ENCODE results near the gene NOXA1.

The NOXA1 gene

GRCh38 chr9:137427454-137428310, 4.5 kb downstream of the NOXA1 start:
- DNase-seq = no peak

- DNase-seq = no peak
Measured at GRCh38 chr9:137428311-137428630, 5.1 kb downstream of the NOXA1 start.

DNA sequence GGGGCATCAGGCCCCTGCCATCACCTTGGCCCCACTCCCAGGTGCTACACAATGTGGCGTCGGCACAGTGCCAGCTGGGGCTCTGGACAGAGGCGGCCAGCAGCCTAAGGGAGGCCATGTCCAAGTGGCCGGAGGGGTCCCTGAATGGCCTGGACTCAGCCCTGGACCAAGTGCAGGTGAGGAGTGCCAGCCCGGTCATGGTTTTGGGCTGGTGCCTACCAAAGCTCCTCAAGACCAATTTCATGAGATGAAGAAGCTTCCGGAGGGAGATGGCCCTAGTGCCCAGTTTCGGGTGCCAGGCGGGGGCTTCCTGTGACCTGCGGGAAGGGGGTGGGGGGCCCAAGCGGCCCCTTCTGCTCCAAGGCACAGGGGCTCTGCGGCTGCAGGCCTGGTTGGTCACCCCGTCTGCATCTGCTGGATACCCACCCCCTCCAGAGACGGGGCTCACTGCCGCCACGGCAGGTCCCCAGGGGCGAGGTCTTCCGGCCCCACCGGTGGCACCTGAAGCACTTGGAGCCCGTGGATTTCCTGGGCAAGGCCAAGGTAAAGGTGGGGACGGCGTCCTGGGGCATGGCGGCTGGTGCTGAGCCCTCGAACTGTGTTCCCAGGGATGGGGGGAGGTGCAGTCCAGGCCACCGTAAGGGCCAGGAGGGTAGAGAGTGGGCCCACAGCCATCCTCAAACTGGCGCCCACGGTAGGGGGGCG, 5.8 kb downstream of the NOXA1 start:
- DNase-seq = no peak

- DNase-seq = no peak
Measured at GRCh38 chr9:137429546-137429890, 6.3 kb downstream of the NOXA1 start.

- DNase-seq = no peak
Measured at GRCh38 chr9:137429974-137430722, 7.0 kb downstream of the NOXA1 start.

- DNase-seq = no peak
Measured at GRCh38 chr9:137430723-137431415, 7.7 kb downstream of the NOXA1 start.

DNA sequence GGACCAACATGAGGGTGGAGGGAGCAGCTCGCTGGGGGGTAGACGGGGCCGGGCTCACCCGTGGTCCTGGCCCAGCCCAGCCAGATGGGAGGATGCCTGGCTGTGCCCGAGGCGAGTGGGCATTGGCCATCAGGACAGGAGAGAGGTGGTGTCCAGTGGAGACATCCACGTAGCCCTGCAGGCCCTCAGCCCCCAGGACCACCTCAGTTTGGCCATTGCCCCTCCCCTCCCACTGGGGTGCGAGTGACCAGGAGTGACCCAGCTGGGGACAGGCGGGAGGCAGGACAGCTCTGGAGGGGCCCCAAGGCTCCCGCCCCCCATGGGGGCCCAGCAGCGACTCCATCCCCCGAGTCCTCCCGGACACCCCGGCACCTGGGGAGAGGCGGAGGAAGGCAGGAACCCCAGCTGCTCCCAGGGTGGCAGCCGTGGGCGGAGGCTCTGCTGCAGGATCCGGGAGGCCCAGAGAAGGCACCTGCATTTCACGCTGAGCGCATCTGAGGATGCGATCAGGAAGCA, 8.3 kb downstream of the NOXA1 start:
- no peak for DNase-seq

- DNase-seq = no peak
Measured at GRCh38 chr9:137432687-137433348, 9.6 kb downstream of the NOXA1 start.

- no peak for DNase-seq
Measured at GRCh38 chr9:137433349-137433915, 10.2 kb downstream of the NOXA1 start.

GRCh38 chr9:137433916-137434431, 10.8 kb downstream of the NOXA1 start:
- DNase-seq = no peak

- DNase-seq = no peak
Measured at GRCh38 chr9:137434498-137435380, 11.5 kb downstream of the NOXA1 start.

DNA sequence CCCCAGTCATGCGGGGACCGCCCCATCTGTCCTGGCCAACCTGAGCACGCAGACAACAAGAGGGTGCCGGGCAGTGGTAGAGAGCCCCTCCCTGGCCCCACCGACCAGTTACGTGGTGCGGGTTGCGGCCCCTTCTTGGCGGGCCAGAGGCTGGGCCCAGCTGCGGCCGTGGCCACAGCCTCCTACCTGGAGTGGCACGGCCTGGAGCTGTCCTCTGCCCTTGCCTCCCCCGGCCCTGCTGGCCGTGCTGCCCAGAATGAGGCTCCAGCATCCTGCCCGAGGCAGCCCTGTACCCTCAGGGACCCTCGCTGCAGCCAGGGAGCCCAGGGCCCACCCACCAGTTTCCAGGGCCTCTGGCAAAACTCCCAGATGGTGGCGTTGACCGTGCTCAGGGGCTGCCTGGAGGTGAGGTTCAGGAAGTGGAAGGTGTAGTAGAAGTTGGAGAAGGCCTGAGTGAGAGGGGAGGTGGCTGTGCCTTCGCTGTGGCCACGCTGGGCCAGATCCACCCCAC, 12.2 kb downstream of the NOXA1 start:
- DNase-seq = no peak

GRCh38 chr9:137435980-137436760, 13.0 kb downstream of the NOXA1 start:
- no peak for DNase-seq

DNA sequence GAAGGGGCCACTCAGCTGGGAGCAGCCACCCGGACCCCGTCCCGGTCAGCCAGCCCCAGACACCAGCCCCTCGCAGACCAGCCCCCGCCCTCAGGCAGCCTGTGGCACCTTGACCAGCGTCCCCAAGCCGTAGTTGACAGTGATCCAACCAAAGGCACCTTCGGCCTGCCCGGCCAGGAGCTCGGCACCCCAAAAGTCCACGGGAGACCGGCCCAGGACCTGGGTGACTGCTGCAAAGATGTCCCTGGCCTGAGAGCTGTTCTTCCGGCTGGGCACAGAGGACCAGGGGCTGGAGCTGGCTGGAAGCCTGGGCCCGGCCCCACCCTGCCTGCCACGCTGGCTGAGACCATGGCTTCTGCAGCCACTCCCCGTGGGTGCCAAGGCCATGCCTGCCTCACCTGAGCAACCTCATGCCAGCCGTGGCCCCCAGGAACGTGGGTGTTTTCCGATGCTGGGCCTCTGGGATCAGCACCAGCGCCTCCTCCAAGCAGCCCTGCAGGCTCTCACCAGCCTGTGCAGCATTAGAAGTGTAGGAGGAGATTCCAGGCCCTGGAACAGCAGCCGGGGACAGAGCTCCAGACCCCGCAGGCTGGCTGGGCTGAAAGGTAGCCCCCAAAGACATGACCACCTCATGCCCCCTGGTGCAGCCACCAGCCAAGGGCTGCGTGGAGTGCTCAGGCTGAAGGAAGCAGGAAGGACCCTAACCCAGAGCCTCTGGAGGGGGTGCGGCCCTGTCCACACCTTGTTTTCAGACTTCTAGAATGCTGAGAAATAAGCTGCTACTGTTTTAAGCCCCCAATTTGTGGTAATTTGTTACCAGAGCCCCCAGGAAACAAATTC, 13.8 kb downstream of the NOXA1 start:
- no peak for DNase-seq

DNA sequence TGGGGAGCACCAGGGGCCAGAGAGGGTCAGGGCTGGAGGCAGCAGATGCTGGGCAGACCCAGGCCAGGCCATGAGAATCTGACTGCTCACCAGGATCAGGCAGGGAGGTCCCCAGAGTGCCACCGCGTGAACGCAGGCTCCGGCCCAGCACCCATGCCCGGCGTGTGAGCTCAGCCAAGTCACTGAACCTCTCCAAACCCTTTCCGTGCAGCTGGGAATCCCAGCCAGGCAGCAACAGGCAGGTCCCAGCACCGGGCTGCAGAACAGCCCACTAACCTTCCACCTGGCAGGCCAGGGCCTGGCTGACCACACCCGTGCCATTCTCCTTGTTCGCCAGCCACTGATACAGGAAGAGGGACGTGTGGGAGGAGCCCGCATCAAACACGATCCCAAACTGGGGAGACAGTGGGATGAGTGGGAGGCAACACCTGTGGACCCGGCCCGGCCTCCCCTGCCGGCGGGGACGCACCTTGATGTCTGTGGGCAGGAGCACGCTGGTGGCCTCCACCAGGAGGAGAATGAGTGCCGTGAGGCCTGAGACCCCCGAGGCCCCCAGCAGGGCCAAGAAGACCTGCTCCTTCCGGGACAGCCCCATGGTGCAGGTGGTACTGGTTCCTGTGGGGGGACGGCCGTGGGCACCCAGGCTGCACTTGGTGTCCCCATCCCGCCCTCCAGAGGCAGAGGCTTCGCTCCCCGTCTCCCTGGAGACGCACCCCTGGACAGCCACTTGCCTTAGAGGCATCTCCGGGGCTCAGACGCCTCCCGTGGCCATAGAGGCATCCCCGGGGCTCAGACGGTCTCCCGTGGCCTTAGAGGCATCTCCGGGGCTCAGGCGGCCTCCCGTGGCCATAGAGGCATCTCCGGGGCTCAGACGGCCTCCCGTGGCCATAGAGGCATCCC, 14.7 kb downstream of the NOXA1 start:
- no peak for DNase-seq

DNA sequence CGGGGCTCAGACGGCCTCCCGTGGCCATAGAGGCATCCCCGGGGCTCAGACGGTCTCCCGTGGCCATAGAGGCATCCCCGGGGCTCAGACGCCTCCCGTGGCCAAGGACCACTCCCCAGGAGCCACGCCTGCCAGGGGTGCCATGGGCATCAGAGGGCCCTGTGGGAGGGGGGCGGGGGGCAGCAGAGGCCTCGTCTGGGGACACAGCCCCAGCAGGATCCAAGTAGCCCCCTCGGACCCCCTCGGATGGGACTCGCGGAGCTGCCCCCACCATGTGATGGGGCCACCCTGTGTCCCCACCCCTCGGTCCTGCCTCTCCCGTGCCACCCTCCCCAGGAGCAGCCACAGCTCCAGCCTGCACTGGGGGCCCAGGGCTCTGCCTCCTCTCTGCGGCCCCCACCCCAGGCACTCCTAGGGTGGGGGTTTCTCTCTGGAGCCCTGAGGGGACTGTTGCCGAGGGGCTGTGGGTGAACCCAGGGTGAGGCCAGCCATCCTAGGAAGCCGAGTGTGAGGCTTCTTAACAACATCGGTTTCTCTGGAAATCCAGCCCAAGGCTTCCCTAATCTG, 15.5 kb downstream of the NOXA1 start:
- DNase-seq = no peak

- DNase-seq = no peak
Measured at GRCh38 chr9:137439158-137439714, 16.0 kb downstream of the NOXA1 start.
